Kidney (tissue), 22 donors: ENCODE data around the gene CHIC1. TPM values are rescaled to one million over a fixed set of nuclear protein-coding genes. Genes with fewer than 3 reads are reported as not detected.
"Not testable (repeated sequence)": the region's sequence is repeated elsewhere in the genome, so short reads cannot be mapped to it uniquely, and the experiment has no call there.

Experiments used
- DNase-seq, 5 donors: peaks; one replicate each; pipeline ENCODE4 v3.0.0-alpha.2; 2013 to 2020
- FAIRE-seq: peaks from 2 replicates; lab custom pipeline; 2012; peaks lifted over from hg19 to GRCh38; lab: Jason Lieb, UNC
- H3K27ac ChIP-seq, 2 donors: one replicate each; pipeline ENCODE4 v1.7.0; 2013; ENCODE audit warnings: low read depth in 2 of 2, low read length in 2 of 2, inconsistent platforms in 1 of 2
- H3K27me3 ChIP-seq: one replicate; pipeline ENCODE4 v1.7.1; 2013; ENCODE audit warnings: low read length, inconsistent platforms; ENCODE audit not compliant: control insufficient read depth, insufficient read depth
- H3K36me3 ChIP-seq, 3 donors: one replicate each; pipeline versions ENCODE4 v1.7.0 to v1.7.1; 2013; ENCODE audit warnings: low read length in 3 of 3, control low read depth in 1 of 3, inconsistent platforms in 1 of 3; ENCODE audit not compliant: insufficient read depth in 3 of 3, control insufficient read depth in 2 of 3
- H3K4me1 ChIP-seq, 3 donors: one replicate each; pipeline versions ENCODE4 v1.7.0 to v1.7.1; 2013; ENCODE audit warnings: low read length in 3 of 3, inconsistent platforms in 1 of 3, low read depth in 1 of 3; ENCODE audit not compliant: control insufficient read depth in 2 of 3, insufficient read depth in 2 of 3
- H3K4me3 ChIP-seq, 3 donors: one replicate each; pipeline versions ENCODE4 v1.7.0 to v1.8.1; 2013; ENCODE audit warnings: low read length in 3 of 3, control low read depth in 1 of 3, inconsistent platforms in 1 of 3
- H3K9ac ChIP-seq, 3 donors: one replicate each; pipeline versions ENCODE4 v1.7.0 to v1.7.1; 2013; ENCODE audit warnings: low read length in 3 of 3, control low read depth in 1 of 3, inconsistent platforms in 1 of 3
- H3K9me3 ChIP-seq, 3 donors: one replicate each; pipeline versions ENCODE4 v1.7.0 to v1.7.1; 2013; ENCODE audit warnings: low read length in 3 of 3, control low read depth in 1 of 3, inconsistent platforms in 1 of 3; ENCODE audit not compliant: control insufficient read depth in 2 of 3, insufficient read depth in 1 of 3
- intact Hi-C: fragments of 100-400 bp; cut with DNase I; formaldehyde crosslinking; loops from one replicate; pipeline ENCODE4 v1.11.1; 2022
- long read RNA-seq, 10 donors: library from polyadenylated mRNA in 1 of 10; unstranded in 1 of 10; transcript quantifications; one replicate each; pipeline ENCODE4 v2.0.0 and lab custom pipeline, GENCODE V29; 2021 to 2026
- polyA plus RNA-seq: library from polyadenylated mRNA; stranded (reverse); fragments of 350-450 nt; fragmentation: Illumina TruSeq; extraction: RNeasy Lipid Tissue Mini Kit (QIAGEN cat#74804); gene quantifications from one replicate; pipeline ENCODE4 v1.2.3, GENCODE V29; 2014; ENCODE audit warnings: low read depth, low replicate concordance; ENCODE audit not compliant: insufficient read depth
- total RNA-seq: library from RNA; stranded (reverse); fragmentation: NEBNext Ultra II Directional; extraction: Animal tissue kit (Norgen Biotek cat#: 25700); gene quantifications from one replicate; pipeline ENCODE4 v1.2.1, GENCODE V29; 2021
- TF ChIP-seq, protein P1 (sequence below): IDR thresholded peaks from 3 replicates; pipeline ENCODE4 v1.5.1; 2012; ENCODE audit warnings: mild to moderate bottlenecking, moderate library complexity, borderline replicate concordance; ENCODE audit not compliant: insufficient read depth; ENCODE audit errors: extremely low read depth
- donor health status: control.
- donor health status: control.
- donor health status: control.
- donor health status: control.
- donor health status: control.
- donor health status: DM: yes; HTN: yes; CAD: no.
- donor health status: Normal renal cell carcinoma (clear cell type).

The CHIC1 gene
- total RNA-seq (14.0 TPM), polyA plus RNA-seq (4.9 TPM)
- long read RNA-seq, donor 1 = 0 reads
- long read RNA-seq, donor 2, full-length matches to known transcripts = 1 of 1 reads
- long read RNA-seq, donor 2, partial matches to known transcripts = 0 of 1 reads
- long read RNA-seq, donor 2, other reads (novel, unspliced or antisense) = 0 of 1 reads
- long read RNA-seq, donor 3, full-length matches to known transcripts = 1 of 1 reads
- long read RNA-seq, donor 3, partial matches to known transcripts = 0 of 1 reads
- long read RNA-seq, donor 3, other reads (novel, unspliced or antisense) = 0 of 1 reads
- long read RNA-seq, donor 4 = 0 reads
- long read RNA-seq, donor 5 = 0 reads
- long read RNA-seq, donor 6 = 0 reads
- long read RNA-seq, donor 7 = 0 reads
- long read RNA-seq, donor 8 = 0 reads
- long read RNA-seq, donor 9 = 0 reads
- long read RNA-seq, donor 10, full-length matches to known transcripts = 1 of 1 reads
- long read RNA-seq, donor 10, partial matches to known transcripts = 0 of 1 reads
- long read RNA-seq, donor 10, other reads (novel, unspliced or antisense) = 0 of 1 reads

- no peak for FAIRE-seq
- TF ChIP-seq, protein P1, sequence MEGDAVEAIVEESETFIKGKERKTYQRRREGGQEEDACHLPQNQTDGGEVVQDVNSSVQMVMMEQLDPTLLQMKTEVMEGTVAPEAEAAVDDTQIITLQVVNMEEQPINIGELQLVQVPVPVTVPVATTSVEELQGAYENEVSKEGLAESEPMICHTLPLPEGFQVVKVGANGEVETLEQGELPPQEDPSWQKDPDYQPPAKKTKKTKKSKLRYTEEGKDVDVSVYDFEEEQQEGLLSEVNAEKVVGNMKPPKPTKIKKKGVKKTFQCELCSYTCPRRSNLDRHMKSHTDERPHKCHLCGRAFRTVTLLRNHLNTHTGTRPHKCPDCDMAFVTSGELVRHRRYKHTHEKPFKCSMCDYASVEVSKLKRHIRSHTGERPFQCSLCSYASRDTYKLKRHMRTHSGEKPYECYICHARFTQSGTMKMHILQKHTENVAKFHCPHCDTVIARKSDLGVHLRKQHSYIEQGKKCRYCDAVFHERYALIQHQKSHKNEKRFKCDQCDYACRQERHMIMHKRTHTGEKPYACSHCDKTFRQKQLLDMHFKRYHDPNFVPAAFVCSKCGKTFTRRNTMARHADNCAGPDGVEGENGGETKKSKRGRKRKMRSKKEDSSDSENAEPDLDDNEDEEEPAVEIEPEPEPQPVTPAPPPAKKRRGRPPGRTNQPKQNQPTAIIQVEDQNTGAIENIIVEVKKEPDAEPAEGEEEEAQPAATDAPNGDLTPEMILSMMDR = no peak
- Histone ChIP-seq H3K27me3 (no peaks in the 10 kb centered on the region), H3K9ac (peak within 1 kb of the TSS; percentile 65 to 76 (median 70)), H3K27ac (peak within 1 kb of the TSS; percentile 71 to 91), H3K4me1 (peaks cover 0 to 2% (median 0%) of the 10 kb centered on the region in 3 donors), H3K36me3 (no peaks in the 10 kb centered on the region), H3K4me3 (peak within 1 kb of the TSS; percentile 76 to 94 (median 85)), H3K9me3 (no peaks in the 10 kb centered on the region)
- peak; percentile 76 to 87 (median 87) for DNase-seq
- intact Hi-C loops = no loop called here
Measured at GRCh38 chrX:73562984-73563737, at the start of gene CHIC1. TSS of gene CHIC1 (plus strand) at chrX:73563197. CDS start at chrX:73563285, 88 bp downstream.

DNA sequence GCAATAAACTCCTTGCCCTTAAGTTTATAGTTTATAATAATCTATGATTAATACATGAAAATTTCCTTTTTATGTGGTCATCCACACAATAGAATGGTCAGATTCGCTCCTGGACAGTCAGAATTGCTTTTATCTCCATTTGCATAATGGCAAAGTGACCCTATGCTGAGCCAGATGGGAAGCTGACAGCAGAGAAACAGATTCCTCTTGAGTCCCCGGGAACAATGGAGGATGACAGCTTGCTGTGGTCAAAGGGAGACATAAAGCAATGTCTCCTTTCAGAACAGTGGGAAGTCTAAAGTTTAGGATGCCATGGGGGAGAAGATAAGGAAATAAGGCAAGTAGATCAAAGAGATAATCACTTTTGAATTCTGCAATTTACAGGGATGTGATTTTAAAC lies 40.2 kb upstream of the CHIC1 start:
- FAIRE-seq, DNase-seq, H3K4me3 ChIP-seq, H3K27me3 ChIP-seq, H3K4me1 ChIP-seq, H3K9ac ChIP-seq, intact Hi-C loops, H3K9me3 ChIP-seq, H3K27ac ChIP-seq, H3K36me3 ChIP-seq: not testable (repeated sequence)

GRCh38 chrX:73524906-73525305 lies 38.1 kb upstream of the CHIC1 start:
- Histone ChIP-seq H3K27me3 (no peaks in the 10 kb centered on the region), H3K9me3 (no peaks in the 10 kb centered on the region), H3K9ac (no peak overlapping the region), H3K27ac (no peak overlapping the region), H3K4me1 (no peaks in the 10 kb centered on the region), H3K4me3 (no peak overlapping the region), H3K36me3 (no peaks in the 10 kb centered on the region)
- TF ChIP-seq, protein P1 = no peak
- intact Hi-C loops = no loop called here
- no peak for FAIRE-seq
- no peak for DNase-seq
